B cell (primary cell): Measurements from ENCODE around the gene ZFYVE16. TPM values are rescaled to one million over a fixed set of nuclear protein-coding genes. Genes with fewer than 3 reads are reported as not detected.
A peak's percentile ranks its signal among the peaks of the same experiment; 100 is the strongest.

Experiments
- ATAC-seq: fragments of 200-7000 bp; cut with Tn5 transposase; one replicate; pipeline ENCODE4 v1.10.0; 2021; ENCODE audit warnings: low read depth, mild to moderate bottlenecking, moderate number of reproducible peaks, moderate library complexity
- CTCF ChIA-PET: fragments of 350-600 bp; sonication (Branson Sonifier 250); formaldehyde crosslinking; loops from one replicate; lab custom pipeline; 2021; ENCODE audit warnings: antibody characterized with exemption, inconsistent platforms; lab: Charles Lee
- POLR2A ChIA-PET: fragments of 350-600 bp; sonication (Branson Sonifier 250); formaldehyde crosslinking; loops from one replicate; lab custom pipeline; 2021; ENCODE audit warnings: antibody characterized with exemption; lab: Charles Lee
- DNase-seq: peaks from one replicate; pipeline ENCODE4 v3.0.0; 2013
- H2AFZ ChIP-seq: 2 replicates; pipeline ENCODE4 v1.6.1; 2012; ENCODE audit warnings: mild to moderate bottlenecking, low read depth, low read length; ENCODE audit not compliant: insufficient read depth, poor library complexity, severe bottlenecking
- H3K27ac ChIP-seq, 2 donors: 1 replicate in 1 of 2; 2 replicates in 1 of 2; pipeline ENCODE4 v1.5.1; 2012 to 2013; ENCODE audit warnings: low read length in 2 of 2, mild to moderate bottlenecking in 2 of 2, moderate library complexity in 1 of 2
- H3K27me3 ChIP-seq, 4 experiments: fragments of 200-600 bp in 1 of 4; sonication (generic) in 1 of 4; replicated peaks in 1 of 4; 1 replicate in 2 of 4; 2 replicates in 2 of 4; pipeline versions ENCODE4 v1.6.1 to v1.7.0; 2013 to 2016; ENCODE audit warnings: low read length in 3 of 4, mild to moderate bottlenecking in 2 of 4, mixed read lengths in 1 of 4, moderate library complexity in 1 of 4; ENCODE audit not compliant: insufficient read depth in 4 of 4, control insufficient read depth in 3 of 4; ENCODE audit errors: control extremely low read depth in 1 of 4
- H3K36me3 ChIP-seq, 2 experiments: replicated peaks in 1 of 2; 1 replicate in 1 of 2; 2 replicates in 1 of 2; pipeline versions ENCODE4 v1.6.1 to v1.7.1; 2013; ENCODE audit warnings: low read length in 1 of 2; ENCODE audit not compliant: insufficient read depth in 2 of 2, control insufficient read depth in 1 of 2; ENCODE audit errors: control extremely low read depth in 1 of 2, extremely low read depth in 1 of 2
- H3K4me1 ChIP-seq, 2 donors: fragments of 200-600 bp in 1 of 2; sonication (generic) in 1 of 2; 1 replicate in 1 of 2; 2 replicates in 1 of 2; pipeline versions ENCODE4 v1.5.1 to v1.6.1; 2013 to 2017; ENCODE audit warnings: low read length in 2 of 2; ENCODE audit not compliant: control insufficient read depth in 2 of 2, insufficient read depth in 2 of 2
- H3K4me2 ChIP-seq: replicated peaks from 2 replicates; pipeline ENCODE3; 2012; ENCODE audit warnings: mild to moderate bottlenecking, low read depth, low read length; ENCODE audit not compliant: poor library complexity, severe bottlenecking
- H3K4me3 ChIP-seq, 5 experiments: fragments of 200-600 bp in 1 of 5; sonication (generic) in 1 of 5; 1 replicate in 3 of 5; 2 replicates in 2 of 5; pipeline versions ENCODE4 v1.5.1 to v1.7.0; 2011 to 2016; ENCODE audit warnings: low read length in 4 of 5, mild to moderate bottlenecking in 4 of 5, low read depth in 2 of 5, control low read depth in 1 of 5, moderate library complexity in 1 of 5; ENCODE audit not compliant: insufficient read depth in 1 of 5; ENCODE audit errors: control extremely low read depth in 1 of 5, extremely low read depth in 1 of 5
- H3K79me2 ChIP-seq: fragments of 200-600 bp; sonication (generic); one replicate; pipeline ENCODE4 v1.6.0; 2016; ENCODE audit warnings: low read length; ENCODE audit not compliant: control insufficient read depth, insufficient read depth
- H3K9ac ChIP-seq: fragments of 200-600 bp; sonication (generic); 2 replicates; pipeline ENCODE4 v1.6.1; 2017; ENCODE audit warnings: mild to moderate bottlenecking, low read length, moderate library complexity
- H3K9me3 ChIP-seq, 3 donors: one replicate each; pipeline versions ENCODE4 v1.6.1 to v1.7.1; 2013; ENCODE audit warnings: low read length in 2 of 3; ENCODE audit not compliant: control insufficient read depth in 2 of 3, insufficient read depth in 1 of 3; ENCODE audit errors: control extremely low read depth in 1 of 3
- H4K20me1 ChIP-seq: 2 replicates; pipeline ENCODE4 v1.6.0; 2012; ENCODE audit warnings: mild to moderate bottlenecking, low read length; ENCODE audit not compliant: insufficient read depth, control insufficient read depth, poor library complexity, severe bottlenecking
- H3K27ac Mint-ChIP-seq: one replicate; pipeline ENCODE4 v1.8.0; 2021; ENCODE audit warnings: mixed read lengths
- H3K27me3 Mint-ChIP-seq: one replicate; pipeline ENCODE4 v1.8.0; 2021; ENCODE audit warnings: mixed read lengths
- H3K4me1 Mint-ChIP-seq: one replicate; pipeline ENCODE4 v1.8.0; 2021; ENCODE audit warnings: mixed read lengths
- H3K4me3 Mint-ChIP-seq: one replicate; pipeline ENCODE4 v1.8.0; 2021; ENCODE audit warnings: mixed read lengths
- H3K9me3 Mint-ChIP-seq: one replicate; pipeline ENCODE4 v1.8.0; 2022; ENCODE audit warnings: mixed read lengths; ENCODE audit not compliant: insufficient read depth
- EZH2 ChIP-seq: IDR thresholded peaks from 2 replicates; pipeline ENCODE4 v1.6.1; 2012; ENCODE audit warnings: borderline replicate concordance, low read depth, mild to moderate bottlenecking, moderate library complexity, low read length; ENCODE audit not compliant: insufficient read depth, poor library complexity, severe bottlenecking
- WGBS: methylation state at CpG from one replicate; pipeline ENCODE4 v1.1.5; 2013; ENCODE audit warnings: missing lambda C conversion rate; ENCODE audit not compliant: insufficient coverage; 5-methylcytosine and 5-hydroxymethylcytosine counted together
- intact Hi-C: fragments of 100-400 bp; cut with micrococcal nuclease; formaldehyde crosslinking; loops from one replicate; pipeline ENCODE4 v1.10.0; 2022
- polyA plus RNA-seq: library from polyadenylated mRNA; depleted of rRNA; stranded (reverse); fragments of >200 nt; gene quantifications from 2 replicates; pipeline ENCODE4 v1.2.3, GENCODE V29; 2012
- total RNA-seq, 2 donors: library from RNA; stranded (reverse); fragments of 120-200 nt in 1 of 2; gene quantifications; 1 replicate in 1 of 2; 2 replicates in 1 of 2; pipeline versions ENCODE4 v1.2.3 to v1.2.4, GENCODE V29; 2013 to 2022
- TF ChIP-seq, protein P1 (sequence below): fragments of 200-600 bp; IDR thresholded peaks from one replicate; pipeline ENCODE4 v1.8.0; 2022; ENCODE audit warnings: antibody characterized with exemption, mild to moderate bottlenecking

ZFYVE16 gene
- total and polyA plus RNA-seq, 2 donors (not counting 1 experiment from before 2014, with no cell fraction given), result 4.7 to 38.3 TPM

DNA sequence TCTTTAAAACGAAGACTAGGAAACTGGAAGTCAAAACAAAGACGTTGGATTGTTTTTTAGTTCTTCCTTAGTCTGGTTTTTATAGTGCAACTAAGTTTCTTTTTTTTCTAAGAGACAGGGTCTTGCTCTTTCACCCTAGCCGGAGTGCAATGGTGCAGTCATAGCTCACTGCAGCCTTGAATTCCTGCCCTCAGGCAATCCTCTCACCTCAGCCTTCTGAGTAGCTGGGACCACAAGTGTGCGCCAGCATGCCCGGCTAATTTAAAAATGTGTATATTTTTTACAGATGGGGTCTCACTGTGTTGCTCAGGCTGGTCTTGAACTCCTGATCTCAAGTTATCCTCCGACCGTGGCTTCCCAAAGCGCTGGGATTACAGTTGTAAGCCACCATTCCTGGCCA is 27.6 kb downstream of the ZFYVE16 start:
- Histone ChIP-seq H3K4me2 (no peak overlapping the region), H2AFZ (no peak overlapping the region), H3K9me3 (peaks cover 0 to 4% (median 0%) of the 10 kb centered on the region in 3 donors), H3K4me1 (no peaks in the 10 kb centered on the region), H3K27me3 (no peaks in the 10 kb centered on the region), H3K79me2 (no peaks in the 10 kb centered on the region), H3K36me3 (peaks cover 0 to 19% of the 10 kb centered on the region in 2 experiments), H3K27ac (no peak overlapping the region), H3K9ac (no peak overlapping the region), H4K20me1 (no peaks in the 10 kb centered on the region), H3K4me3 (no peak overlapping the region)
- Mint-ChIP-seq H3K4me3 (no peak overlapping the region), H3K4me1 (peaks cover 2% of the 10 kb centered on the region), H3K27ac (no peak overlapping the region), H3K9me3 (no peaks in the 10 kb centered on the region), H3K27me3 (no peaks in the 10 kb centered on the region)
- intact Hi-C loops, result no loop called here
- ChIA-PET CTCF (no interaction called here), POLR2A (no interaction called here)
- no peak for DNase-seq
- 100% methylated on average over 2 of the region's 8 CpGs for WGBS
- no peak for TF ChIP-seq EZH2
- TF ChIP-seq, protein P1, sequence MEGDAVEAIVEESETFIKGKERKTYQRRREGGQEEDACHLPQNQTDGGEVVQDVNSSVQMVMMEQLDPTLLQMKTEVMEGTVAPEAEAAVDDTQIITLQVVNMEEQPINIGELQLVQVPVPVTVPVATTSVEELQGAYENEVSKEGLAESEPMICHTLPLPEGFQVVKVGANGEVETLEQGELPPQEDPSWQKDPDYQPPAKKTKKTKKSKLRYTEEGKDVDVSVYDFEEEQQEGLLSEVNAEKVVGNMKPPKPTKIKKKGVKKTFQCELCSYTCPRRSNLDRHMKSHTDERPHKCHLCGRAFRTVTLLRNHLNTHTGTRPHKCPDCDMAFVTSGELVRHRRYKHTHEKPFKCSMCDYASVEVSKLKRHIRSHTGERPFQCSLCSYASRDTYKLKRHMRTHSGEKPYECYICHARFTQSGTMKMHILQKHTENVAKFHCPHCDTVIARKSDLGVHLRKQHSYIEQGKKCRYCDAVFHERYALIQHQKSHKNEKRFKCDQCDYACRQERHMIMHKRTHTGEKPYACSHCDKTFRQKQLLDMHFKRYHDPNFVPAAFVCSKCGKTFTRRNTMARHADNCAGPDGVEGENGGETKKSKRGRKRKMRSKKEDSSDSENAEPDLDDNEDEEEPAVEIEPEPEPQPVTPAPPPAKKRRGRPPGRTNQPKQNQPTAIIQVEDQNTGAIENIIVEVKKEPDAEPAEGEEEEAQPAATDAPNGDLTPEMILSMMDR, result no peak
- ATAC-seq, result no peak

DNA sequence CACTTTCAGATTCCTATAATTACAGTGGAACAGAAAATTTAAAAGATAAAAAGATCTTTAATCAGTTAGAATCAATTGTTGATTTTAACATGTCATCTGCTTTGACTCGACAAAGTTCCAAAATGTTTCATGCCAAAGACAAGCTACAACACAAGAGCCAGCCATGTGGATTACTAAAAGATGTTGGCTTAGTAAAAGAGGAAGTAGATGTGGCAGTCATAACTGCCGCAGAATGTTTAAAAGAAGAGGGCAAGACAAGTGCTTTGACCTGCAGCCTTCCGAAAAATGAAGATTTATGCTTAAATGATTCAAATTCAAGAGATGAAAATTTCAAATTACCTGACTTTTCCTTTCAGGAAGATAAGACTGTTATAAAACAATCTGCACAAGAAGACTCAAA is 29.5 kb downstream of the ZFYVE16 start:
- ChIA-PET CTCF (no interaction called here), POLR2A (no interaction called here)
- Histone ChIP-seq H3K4me2 (no peak overlapping the region), H3K4me3 (no peak overlapping the region), H3K36me3 (peaks cover 0 to 19% of the 10 kb centered on the region in 2 experiments), H4K20me1 (no peaks in the 10 kb centered on the region), H3K9me3 (peaks cover 0 to 4% (median 0%) of the 10 kb centered on the region in 3 donors), H3K9ac (no peak overlapping the region), H2AFZ (no peak overlapping the region), H3K27ac (no peak overlapping the region), H3K79me2 (no peaks in the 10 kb centered on the region), H3K4me1 (no peaks in the 10 kb centered on the region), H3K27me3 (no peaks in the 10 kb centered on the region)
- Mint-ChIP-seq H3K4me1 (peaks cover 2% of the 10 kb centered on the region), H3K27ac (no peak overlapping the region), H3K9me3 (no peaks in the 10 kb centered on the region), H3K27me3 (no peaks in the 10 kb centered on the region), H3K4me3 (no peak overlapping the region)
- DNase-seq, result peak; percentile 4
- intact Hi-C loops, result no loop called here
- ATAC-seq, result no peak
- 29% methylated on average over 1 of the region's 3 CpGs for WGBS
- TF ChIP-seq, protein P1, result no peak
